Subcutaneous adipose tissue (tissue), 4 donors: Measurements from ENCODE around the gene SLC35A5. TPM values are rescaled to one million over a fixed set of nuclear protein-coding genes. Genes with fewer than 3 reads are reported as not detected.

Experiments
- CTCF ChIP-seq: fragments of 450-650 bp; IDR thresholded peaks from one replicate; pipeline ENCODE4 v1.5.1; 2016; ENCODE audit warnings: low read depth, mild to moderate bottlenecking, control low read depth, antibody characterized with exemption, moderate library complexity
- total RNA-seq, 4 donors: library from RNA; depleted of rRNA; stranded (reverse); fragments of >200 nt; gene quantifications; one replicate each; pipeline ENCODE4 v1.1.0, GENCODE V29; 2016

The SLC35A5 gene
- total RNA-seq: 10 to 100 TPM; 26.6 to 42.6 (median 37.6) TPM

GRCh38 chr3:112561734-112562529 is at the start of gene SLC35A5, which contains the start of gene ATG3:
SLC35A5 (plus strand) TSS chr3:112562045; CDS start chr3:112563404, 1,359 bp downstream.
ATG3 (minus strand) TSS chr3:112561962; CDS start chr3:112561528, 434 bp downstream.
- TF ChIP-seq CTCF: no peak

GRCh38 chr3:112512320-112512719 is 49.5 kb upstream of the SLC35A5 start:
- no peak for TF ChIP-seq CTCF

DNA sequence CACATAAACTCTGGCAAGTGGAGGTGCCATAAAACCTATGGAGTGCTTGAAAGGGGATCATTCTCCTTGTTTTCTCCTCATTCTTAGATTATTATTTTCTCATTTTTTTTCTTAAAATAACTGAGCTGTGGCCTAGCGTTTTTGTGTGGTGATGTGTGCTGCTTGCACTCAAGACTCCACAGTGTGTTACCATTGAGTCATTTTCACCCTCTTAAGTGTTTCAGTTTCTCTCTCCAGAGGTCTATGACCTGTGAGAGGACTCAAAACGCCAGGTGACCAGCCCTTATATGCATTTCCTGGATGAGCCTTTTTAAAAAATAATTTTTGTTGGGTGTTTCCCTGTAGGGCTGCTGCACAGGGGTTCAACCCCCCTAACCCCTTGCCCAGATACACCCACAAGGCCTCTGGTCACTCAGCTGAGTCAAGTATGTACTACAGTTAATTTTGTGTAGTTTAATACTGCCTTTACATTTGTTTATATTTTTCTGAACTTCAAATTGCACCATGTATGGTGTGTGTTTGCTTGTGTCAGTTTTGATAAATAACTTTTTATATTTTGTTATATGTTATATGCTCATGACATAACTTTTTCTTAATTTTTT is 47.2 kb upstream of the SLC35A5 start:
- no peak for TF ChIP-seq CTCF

GRCh38 chr3:112519424-112520001 is 42.3 kb upstream of the SLC35A5 start:
- TF ChIP-seq CTCF: no peak

DNA sequence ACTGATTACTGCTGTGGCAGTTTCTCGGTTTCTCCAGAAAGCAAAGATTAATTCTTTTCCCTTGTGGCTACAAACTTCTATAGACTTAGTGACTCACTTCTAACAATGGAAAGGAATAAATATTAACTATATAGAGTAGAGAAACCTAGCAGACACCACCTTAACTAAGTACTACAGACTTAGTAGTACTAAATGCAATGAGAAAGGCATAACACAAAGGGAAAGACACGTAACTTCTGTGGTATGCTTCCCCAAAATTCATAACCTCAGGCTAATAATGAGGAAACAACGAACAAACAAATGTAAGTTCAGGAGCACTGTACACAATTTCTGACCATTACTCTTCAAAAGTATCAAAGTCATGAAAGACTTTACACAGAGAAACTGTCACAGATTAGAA is 31.3 kb upstream of the SLC35A5 start:
- TF ChIP-seq CTCF: no peak

- no peak for TF ChIP-seq CTCF
These were observed 30.5 kb upstream of the SLC35A5 start for GRCh38 chr3:112531358-112531781.

GRCh38 chr3:112539825-112540650 is 21.8 kb upstream of the SLC35A5 start:
- no peak for TF ChIP-seq CTCF
